Naive thymus-derived CD4-positive, alpha-beta T cell (primary cell): ENCODE results near the gene CELA3B. TPM values are rescaled to one million over a fixed set of nuclear protein-coding genes. Genes with fewer than 3 reads are reported as not detected.
"Not testable (repeated sequence)": the region's sequence is repeated elsewhere in the genome, so short reads cannot be mapped to it uniquely, and the experiment has no call there.

Experiments
- ATAC-seq: fragments of 150-1000 bp; cut with Tn5 transposase; 2 replicates; pipeline ENCODE4 v1.10.0; 2021; ENCODE audit warnings: mild to moderate bottlenecking, moderate library complexity
- CTCF ChIA-PET: fragments of 350-600 bp; sonication (Branson Sonifier 250); formaldehyde crosslinking; loops from one replicate; lab custom pipeline; 2021; ENCODE audit warnings: antibody characterized with exemption; lab: Charles Lee
- POLR2A ChIA-PET: fragments of 350-600 bp; sonication (Branson Sonifier 250); formaldehyde crosslinking; loops from one replicate; lab custom pipeline; 2021; ENCODE audit warnings: antibody characterized with exemption, inconsistent platforms; lab: Charles Lee
- DNase-seq, 9 donors: peaks; one replicate each; pipeline versions ENCODE4 v3.0.0 to v3.0.0-alpha.2; 2020 to 2022; ENCODE audit warnings: mixed read lengths in 1 of 9
- H3K27ac ChIP-seq: one replicate; pipeline ENCODE4 v1.7.0; 2013; ENCODE audit warnings: mild to moderate bottlenecking, low read depth, low read length, moderate library complexity
- H3K27me3 ChIP-seq, 2 donors: one replicate each; pipeline ENCODE4 v1.7.0; 2013; ENCODE audit warnings: low read length in 2 of 2, mild to moderate bottlenecking in 2 of 2, moderate library complexity in 2 of 2; ENCODE audit not compliant: control insufficient read depth in 2 of 2, insufficient read depth in 2 of 2
- H3K36me3 ChIP-seq, 3 experiments: 1 replicate in 2 of 3; 2 replicates in 1 of 3; pipeline ENCODE4 v1.7.0; 2013; ENCODE audit warnings: low read length in 3 of 3, mild to moderate bottlenecking in 3 of 3, moderate library complexity in 1 of 3; ENCODE audit not compliant: insufficient read depth in 3 of 3, control insufficient read depth in 2 of 3
- H3K4me1 ChIP-seq, 2 donors: one replicate each; pipeline ENCODE4 v1.7.0; 2013; ENCODE audit warnings: low read length in 2 of 2, mild to moderate bottlenecking in 2 of 2, moderate library complexity in 1 of 2; ENCODE audit not compliant: control insufficient read depth in 2 of 2, insufficient read depth in 2 of 2
- H3K4me3 ChIP-seq: 2 replicates; pipeline ENCODE4 v1.7.0; 2013; ENCODE audit warnings: mild to moderate bottlenecking, low read length
- H3K9me3 ChIP-seq, 3 experiments: 1 replicate in 2 of 3; 2 replicates in 1 of 3; pipeline ENCODE4 v1.7.0; 2013; ENCODE audit warnings: low read length in 3 of 3; ENCODE audit not compliant: control insufficient read depth in 2 of 3
- H3K27ac Mint-ChIP-seq, 9 donors: one replicate each; pipeline ENCODE4 v1.8.0; 2020 to 2022; ENCODE audit warnings: mixed read lengths in 9 of 9, mild to moderate bottlenecking in 8 of 9, moderate library complexity in 5 of 9, inconsistent platforms in 2 of 9
- H3K27me3 Mint-ChIP-seq, 5 donors: one replicate each; pipeline ENCODE4 v1.8.0; 2021 to 2022; ENCODE audit warnings: mixed read lengths in 5 of 5, mild to moderate bottlenecking in 1 of 5
- H3K36me3 Mint-ChIP-seq, 5 donors: one replicate each; pipeline ENCODE4 v1.8.0; 2020 to 2022; ENCODE audit warnings: mixed read lengths in 5 of 5, mild to moderate bottlenecking in 3 of 5, inconsistent platforms in 1 of 5
- H3K4me1 Mint-ChIP-seq, 7 donors: one replicate each; pipeline ENCODE4 v1.8.0; 2020 to 2022; ENCODE audit warnings: mixed read lengths in 7 of 7, mild to moderate bottlenecking in 3 of 7, inconsistent platforms in 1 of 7
- H3K4me3 Mint-ChIP-seq, 10 donors: one replicate each; pipeline ENCODE4 v1.8.0; 2020 to 2022; ENCODE audit warnings: mild to moderate bottlenecking in 10 of 10, mixed read lengths in 10 of 10, moderate library complexity in 6 of 10, inconsistent platforms in 2 of 10
- H3K9me3 Mint-ChIP-seq, 11 donors: one replicate each; pipeline ENCODE4 v1.8.0; 2020 to 2022; ENCODE audit warnings: mixed read lengths in 11 of 11, mild to moderate bottlenecking in 4 of 11, inconsistent platforms in 1 of 11, moderate library complexity in 1 of 11
- intact Hi-C, 2 donors: fragments of 100-400 bp; cut with micrococcal nuclease; formaldehyde crosslinking; loops; one replicate each; pipeline ENCODE4 v1.15.1; 2023
- polyA plus RNA-seq, 2 donors: library from polyadenylated mRNA; unstranded; fragments of 300-500 nt; fragmentation: Illumina TruSeq; gene quantifications; one replicate each; pipeline ENCODE4 v1.2.3, GENCODE V29; 2021
- total RNA-seq, 6 experiments: library from RNA in 5 of 6; stranded (reverse) in 5 of 6; gene quantifications; 1 replicate in 5 of 6; 2 replicates in 1 of 6; pipeline ENCODE4 v1.2.3 and lab custom pipeline; 2021 to 2026

The CELA3B gene
- total and polyA plus RNA-seq, 7 experiments from 2014 or later: not detected

DNA sequence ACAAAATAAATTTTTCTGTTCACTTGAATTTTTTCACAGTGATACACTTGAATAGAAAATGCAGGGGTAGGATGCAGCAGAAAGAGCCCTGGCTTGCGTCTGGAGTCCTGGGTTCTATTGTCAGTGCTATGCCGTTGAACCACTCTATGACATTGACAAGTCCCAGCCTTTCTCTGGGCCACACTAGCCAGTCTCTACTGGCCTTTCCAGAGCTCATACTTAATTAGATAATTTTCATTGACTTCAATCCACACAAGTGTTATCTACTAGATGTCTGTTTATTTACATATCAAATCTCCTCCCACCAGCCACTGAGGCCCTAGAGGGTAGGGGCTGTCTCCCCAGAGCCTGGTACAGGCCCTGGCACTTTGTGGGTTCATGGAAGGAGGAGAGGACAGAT is 15.5 kb upstream of the CELA3B start:
- H3K27ac ChIP-seq: no peak overlapping the region
- Mint-ChIP-seq H3K36me3 (no peaks in the 10 kb centered on the region), H3K9me3 (no peaks in the 10 kb centered on the region), H3K27me3 (peaks cover 0 to 7% (median 4%) of the 10 kb centered on the region in 5 donors), H3K27ac (peak overlapping the region in 5 of 9 donors; percentile 41 to 85 (median 60)), H3K4me1 (peaks cover 23 to 41% (median 27%) of the 10 kb centered on the region in 7 donors), H3K4me3 (no peak overlapping the region)
- intact Hi-C loops: loop anchor here in 1 of 2 donors (5.0 to 10.0 kb wide), 2 partner anchors 61 to 727 kb away; no protein-coding TSS in a partner anchor
- ChIA-PET CTCF (interaction anchor here (1.1 kb wide), 1 partner anchor 79 kb away, joined by 3 read pairs; no protein-coding TSS in a partner anchor), POLR2A (interaction anchor here (0.7 kb wide), 1 partner anchor 150 kb away, joined by 3 read pairs; no protein-coding TSS in a partner anchor)
- ATAC-seq (no peak), DNase-seq (no peak)
- H3K9me3 ChIP-seq: no peaks in the 10 kb centered on the region
- H3K36me3 ChIP-seq: no peaks in the 10 kb centered on the region
- no peak overlapping the region for H3K4me3 ChIP-seq
- no peaks in the 10 kb centered on the region for H3K27me3 ChIP-seq
- H3K4me1 ChIP-seq: peaks cover 8 to 20% of the 10 kb centered on the region in 2 donors

DNA sequence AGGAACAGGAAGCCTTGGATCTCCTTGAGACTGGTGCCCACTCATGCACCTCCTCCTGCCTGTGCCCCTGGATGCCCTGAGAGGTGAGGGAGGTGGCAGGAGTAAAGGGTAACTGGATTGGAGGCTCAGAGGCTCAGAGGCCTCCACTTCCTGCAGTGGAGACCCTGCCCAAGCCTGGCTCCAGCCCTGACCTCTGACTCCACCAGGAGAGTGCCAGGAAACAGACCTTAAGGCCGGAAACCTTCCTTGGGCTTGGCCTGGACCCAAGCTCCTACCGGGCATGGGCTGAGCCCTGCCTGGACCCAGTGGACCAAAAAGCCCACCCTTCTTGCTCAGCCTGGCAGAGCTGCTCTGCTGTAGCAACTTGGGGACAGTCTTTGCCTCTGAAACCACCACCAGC is 15.0 kb upstream of the CELA3B start:
- no peak for DNase-seq
- H3K9me3 ChIP-seq: no peaks in the 10 kb centered on the region
- no peaks in the 10 kb centered on the region for H3K36me3 Mint-ChIP-seq
- H3K27ac ChIP-seq: no peak overlapping the region
- peaks cover 18 to 36% (median 24%) of the 10 kb centered on the region in 7 donors for H3K4me1 Mint-ChIP-seq
- H3K4me3 Mint-ChIP-seq: no peak overlapping the region
- H3K9me3 Mint-ChIP-seq: no peaks in the 10 kb centered on the region
- no peak overlapping the region for H3K4me3 ChIP-seq
- POLR2A ChIA-PET: interaction anchor here (0.7 kb wide), 1 partner anchor 151 kb away, joined by 3 read pairs; no protein-coding TSS in a partner anchor
- intact Hi-C loops: loop anchor here in 1 of 2 donors (5.0 to 10.0 kb wide), 2 partner anchors 61 to 727 kb away; no protein-coding TSS in a partner anchor
- CTCF ChIA-PET: interaction anchor here (0.9 to 1.1 kb wide), 3 partner anchors 80 to 228 kb away, joined by 3 read pairs; no protein-coding TSS in a partner anchor
- H3K4me1 ChIP-seq: peaks cover 3 to 15% of the 10 kb centered on the region in 2 donors
- H3K27me3 Mint-ChIP-seq: peaks cover 0 to 7% (median 4%) of the 10 kb centered on the region in 5 donors
- H3K27ac Mint-ChIP-seq: peak overlapping the region in 7 of 9 donors; percentile 14 to 83 (median 59)
- no peaks in the 10 kb centered on the region for H3K36me3 ChIP-seq
- no peaks in the 10 kb centered on the region for H3K27me3 ChIP-seq
- no peak for ATAC-seq

DNA sequence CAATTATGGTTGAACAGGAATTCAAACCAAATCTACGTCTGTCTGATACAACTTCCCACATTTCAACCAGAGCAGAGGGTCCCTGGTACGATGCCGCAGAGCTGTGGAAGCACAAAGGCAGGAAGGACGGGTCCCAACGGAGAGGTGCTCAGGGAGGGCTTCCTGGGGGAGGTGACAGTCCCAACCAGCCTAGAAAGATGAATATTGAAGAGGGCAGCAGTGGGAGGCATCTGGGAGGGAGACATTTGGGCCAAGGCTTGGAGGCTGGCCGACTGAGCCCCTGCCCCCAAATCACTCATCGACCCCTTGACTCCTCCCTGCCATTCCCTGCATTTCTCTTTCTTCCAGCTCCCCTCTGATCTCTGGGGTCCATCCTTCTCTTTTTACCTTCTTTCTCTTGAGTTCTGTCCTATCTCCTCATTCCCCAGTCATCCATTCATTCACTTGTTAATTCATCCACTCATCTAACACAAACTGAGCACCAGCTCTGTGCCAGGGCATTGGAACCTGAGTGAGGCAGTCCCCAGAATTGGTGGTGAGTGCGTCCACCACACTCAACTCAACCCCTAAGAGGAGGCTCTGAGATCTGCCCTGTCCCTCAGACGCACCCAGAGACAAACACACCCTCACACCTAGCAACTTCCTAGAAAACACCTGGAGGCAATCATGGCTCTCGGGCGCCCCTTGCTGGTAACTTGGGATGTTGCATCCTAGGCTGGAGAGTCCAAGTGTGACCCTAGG is 13.2 kb upstream of the CELA3B start:
- Histone ChIP-seq H3K27ac (no peak overlapping the region), H3K9me3 (no peaks in the 10 kb centered on the region), H3K4me3 (no peak overlapping the region), H3K4me1 (no peaks in the 10 kb centered on the region), H3K27me3 (no peaks in the 10 kb centered on the region), H3K36me3 (no peaks in the 10 kb centered on the region)
- peak; percentile 63 to 89 (median 78) for DNase-seq
- peak overlapping the region; percentile 38 to 94 (median 63) for H3K27ac Mint-ChIP-seq
- peaks cover 6 to 18% (median 11%) of the 10 kb centered on the region in 7 donors for H3K4me1 Mint-ChIP-seq
- no peaks in the 10 kb centered on the region for H3K9me3 Mint-ChIP-seq
- CTCF ChIA-PET: interaction anchor here (0.5 to 1.3 kb wide), 4 partner anchors 26 to 155 kb away, joined by 3 to 5 read pairs (median 4); no protein-coding TSS in a partner anchor
- intact Hi-C loops: loop anchor here (1.0 to 10.0 kb wide), 12 partner anchors 27 to 729 kb away; partner anchors contain the start of genes ALPL (in 1 of the 2) and HSPG2 (in 1 of the 2)
- peak overlapping the region in 2 of 10 donors; percentile 2 to 11 for H3K4me3 Mint-ChIP-seq
- ATAC-seq: peak; percentile 95
- POLR2A ChIA-PET: interaction anchor here (1.1 to 1.8 kb wide), 4 partner anchors 12 to 180 kb away, joined by 3 to 9 read pairs (median 4); partner anchors contain the start of gene USP48
- H3K36me3 Mint-ChIP-seq: no peaks in the 10 kb centered on the region
- H3K27me3 Mint-ChIP-seq: peaks cover 0 to 7% (median 0%) of the 10 kb centered on the region in 5 donors

DNA sequence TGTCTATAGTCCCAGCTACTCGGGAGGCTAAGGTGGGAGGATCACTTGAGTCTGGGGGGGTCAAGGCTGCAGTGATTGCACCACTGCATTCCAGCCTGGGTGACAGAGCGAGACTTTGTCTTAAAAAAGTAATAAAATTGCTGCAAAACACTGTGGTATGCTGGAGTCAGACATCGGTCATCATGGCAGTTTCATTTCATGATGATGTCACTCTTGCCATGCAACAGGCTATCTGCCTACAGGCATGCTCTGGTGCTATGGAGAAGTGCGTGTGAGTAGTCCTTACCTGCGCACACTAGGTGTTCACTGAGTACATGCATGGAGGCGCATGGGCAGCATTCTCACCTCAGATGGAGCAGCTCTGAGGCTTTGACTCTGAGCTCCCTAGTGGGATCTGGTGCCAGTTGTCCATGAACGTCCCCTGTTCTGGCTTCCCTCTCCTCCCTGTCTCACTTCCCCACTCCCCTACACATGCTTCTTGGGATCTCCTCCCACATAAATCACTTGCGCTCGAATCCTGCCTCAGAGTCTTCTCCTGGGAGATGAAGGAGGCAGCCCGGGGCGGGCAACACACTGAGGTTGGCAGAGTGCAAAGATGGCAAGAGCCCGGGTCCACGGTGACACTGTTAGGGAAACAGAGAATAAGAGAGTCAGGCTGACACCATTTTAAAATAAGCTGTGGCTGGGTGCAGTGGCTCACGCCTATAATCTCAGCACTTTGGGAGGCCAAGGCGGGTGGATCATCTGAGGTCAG is 10.4 kb upstream of the CELA3B start:
- ATAC-seq: no peak
- peaks cover 3 to 12% (median 7%) of the 10 kb centered on the region in 7 donors for H3K4me1 Mint-ChIP-seq
- no peak overlapping the region for H3K27ac Mint-ChIP-seq
- H3K9me3 ChIP-seq: no peaks in the 10 kb centered on the region
- H3K36me3 ChIP-seq: no peaks in the 10 kb centered on the region
- no peaks in the 10 kb centered on the region for H3K9me3 Mint-ChIP-seq
- H3K27me3 Mint-ChIP-seq: peaks cover 0 to 6% (median 0%) of the 10 kb centered on the region in 5 donors
- no peak for DNase-seq
- no peak overlapping the region for H3K4me3 Mint-ChIP-seq
- ChIA-PET CTCF (no interaction called here), POLR2A (no interaction called here)
- H3K27ac ChIP-seq: no peak overlapping the region
- no peaks in the 10 kb centered on the region for H3K4me1 ChIP-seq
- no peaks in the 10 kb centered on the region for H3K36me3 Mint-ChIP-seq
- H3K27me3 ChIP-seq: no peaks in the 10 kb centered on the region
- intact Hi-C loops: loop anchor here in 1 of 2 donors (10.0 kb wide), 1 partner anchor 732 kb away; no protein-coding TSS in a partner anchor
- H3K4me3 ChIP-seq: no peak overlapping the region

DNA sequence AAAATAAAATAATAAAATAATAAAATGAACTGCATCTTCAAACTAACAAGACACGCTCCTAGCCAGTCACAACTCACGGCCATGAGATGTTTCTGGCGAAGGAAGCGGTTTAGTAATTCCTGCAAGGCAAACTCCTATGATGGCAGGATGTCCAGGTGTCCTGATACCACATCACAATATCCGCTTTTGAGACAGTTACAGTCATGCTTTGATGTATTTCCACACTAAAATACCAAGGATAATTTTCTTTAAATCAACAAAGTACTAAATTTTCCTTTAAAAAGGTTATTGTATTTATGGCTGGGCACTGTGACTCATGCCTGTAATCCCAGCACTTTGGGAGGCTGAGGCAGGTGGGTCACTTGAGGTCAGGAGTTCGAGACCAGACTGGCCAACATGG is 9.6 kb upstream of the CELA3B start:
- H3K4me3 Mint-ChIP-seq, H3K9me3 ChIP-seq, H3K9me3 Mint-ChIP-seq, H3K36me3 ChIP-seq, H3K27me3 Mint-ChIP-seq, H3K4me1 Mint-ChIP-seq, H3K27me3 ChIP-seq, H3K4me3 ChIP-seq, H3K27ac Mint-ChIP-seq, H3K36me3 Mint-ChIP-seq, CTCF ChIA-PET, DNase-seq, H3K4me1 ChIP-seq, POLR2A ChIA-PET, ATAC-seq, H3K27ac ChIP-seq: not testable (repeated sequence)
- intact Hi-C loops: loop anchor here in 1 of 2 donors (10.0 kb wide), 1 partner anchor 732 kb away; no protein-coding TSS in a partner anchor

DNA sequence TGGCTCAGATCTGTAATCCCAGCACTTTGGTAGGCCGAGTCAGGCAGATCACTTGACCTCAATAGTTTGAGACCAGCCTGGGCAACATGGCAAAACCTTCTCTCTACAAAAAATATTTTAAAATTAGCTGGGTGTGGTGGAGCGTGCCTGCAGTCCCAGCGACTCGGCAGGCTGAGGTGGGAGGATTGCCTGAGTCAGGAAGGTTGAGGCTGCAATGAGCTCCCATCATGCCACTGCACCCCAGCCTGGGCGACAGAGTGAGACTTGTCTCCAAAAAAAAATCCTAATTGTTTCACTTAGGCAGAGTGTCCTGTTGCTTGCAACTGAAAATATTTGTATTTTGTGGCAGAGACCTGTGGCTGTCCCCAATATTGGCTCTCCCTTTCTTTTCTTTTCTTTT is 7.8 kb upstream of the CELA3B start:
- DNase-seq, ATAC-seq, H3K4me3 ChIP-seq, H3K9me3 ChIP-seq, POLR2A ChIA-PET, H3K36me3 Mint-ChIP-seq, H3K27ac ChIP-seq, H3K27me3 ChIP-seq, H3K27ac Mint-ChIP-seq, H3K4me1 Mint-ChIP-seq, H3K9me3 Mint-ChIP-seq, H3K27me3 Mint-ChIP-seq, H3K4me1 ChIP-seq, H3K36me3 ChIP-seq, CTCF ChIA-PET, H3K4me3 Mint-ChIP-seq: not testable (repeated sequence)
- intact Hi-C loops: loop anchor here in 1 of 2 donors (10.0 kb wide), 1 partner anchor 734 kb away; no protein-coding TSS in a partner anchor
